Nephron progenitor cell (in vitro differentiated cells): Measurements from ENCODE around the gene COL5A1.

Source experiments
- DNase-seq: peaks from one replicate; pipeline ENCODE4 v3.0.0; 2021
- H3K27ac Mint-ChIP-seq: 2 replicates; pipeline ENCODE4 v1.8.0; 2021; ENCODE audit warnings: mild to moderate bottlenecking, moderate library complexity, mixed read lengths
- H3K27me3 Mint-ChIP-seq: 2 replicates; pipeline ENCODE4 v1.8.0; 2021; ENCODE audit warnings: mild to moderate bottlenecking, low read depth, mixed read lengths; ENCODE audit not compliant: poor library complexity
- H3K36me3 Mint-ChIP-seq: 2 replicates; pipeline ENCODE4 v1.8.0; 2021; ENCODE audit warnings: low read depth, mixed read lengths
- H3K4me1 Mint-ChIP-seq: 2 replicates; pipeline ENCODE4 v1.8.0; 2021; ENCODE audit warnings: mixed read lengths
- H3K4me3 Mint-ChIP-seq: 2 replicates; pipeline ENCODE4 v1.8.0; 2021; ENCODE audit warnings: mild to moderate bottlenecking, moderate library complexity, mixed read lengths
- H3K9me3 Mint-ChIP-seq: 2 replicates; pipeline ENCODE4 v1.8.0; 2021; ENCODE audit warnings: mild to moderate bottlenecking, moderate library complexity, mixed read lengths
- CTCF ChIP-seq: fragments of 200-600 bp; sonication (generic); IDR thresholded peaks from 2 replicates; pipeline ENCODE4 v1.5.0; 2021; ENCODE audit warnings: antibody characterized with exemption

COL5A1 gene

GRCh38 chr9:134736791-134737497 lies 95.3 kb downstream of the COL5A1 start:
- H3K4me1 Mint-ChIP-seq = peaks cover 19% of the 10 kb centered on the region
- H3K27ac Mint-ChIP-seq = no peak overlapping the region
- peaks cover 2% of the 10 kb centered on the region for H3K27me3 Mint-ChIP-seq
- no peaks in the 10 kb centered on the region for H3K9me3 Mint-ChIP-seq
- peaks cover 12% of the 10 kb centered on the region for H3K36me3 Mint-ChIP-seq
- H3K4me3 Mint-ChIP-seq = no peak overlapping the region
- DNase-seq = no peak
- no peak for TF ChIP-seq CTCF

GRCh38 chr9:134737842-134738580 lies 96.4 kb downstream of the COL5A1 start:
- Mint-ChIP-seq H3K9me3 (no peaks in the 10 kb centered on the region), H3K4me3 (no peak overlapping the region), H3K27me3 (peaks cover 2% of the 10 kb centered on the region), H3K36me3 (peaks cover 5% of the 10 kb centered on the region), H3K4me1 (peaks cover 13% of the 10 kb centered on the region), H3K27ac (no peak overlapping the region)
- no peak for TF ChIP-seq CTCF
- DNase-seq = no peak

GRCh38 chr9:134738869-134739659 lies 97.5 kb downstream of the COL5A1 start:
- Mint-ChIP-seq H3K4me1 (peaks cover 9% of the 10 kb centered on the region), H3K9me3 (no peaks in the 10 kb centered on the region), H3K27ac (no peak overlapping the region), H3K4me3 (no peak overlapping the region), H3K36me3 (peaks cover 5% of the 10 kb centered on the region), H3K27me3 (peaks cover 2% of the 10 kb centered on the region)
- peak; percentile 86 for DNase-seq
- peak; percentile 92 for TF ChIP-seq CTCF

- Mint-ChIP-seq H3K4me3 (no peak overlapping the region), H3K27ac (peak overlapping the region; percentile 33)
- no peak for TF ChIP-seq CTCF
Measured at GRCh38 chr9:134739660-134739968, 98.0 kb downstream of the COL5A1 start.

GRCh38 chr9:134740071-134740470 lies 98.5 kb downstream of the COL5A1 start:
- DNase-seq = no peak
- Mint-ChIP-seq H3K4me3 (no peak overlapping the region), H3K27ac (no peak overlapping the region), H3K4me1 (peaks cover 9% of the 10 kb centered on the region), H3K27me3 (peaks cover 2% of the 10 kb centered on the region), H3K36me3 (peaks cover 5% of the 10 kb centered on the region), H3K9me3 (no peaks in the 10 kb centered on the region)
- no peak for TF ChIP-seq CTCF

More at GRCh38 chr9:134739660-134739968, 98.0 kb downstream of the COL5A1 start:
- no peak for DNase-seq
- Mint-ChIP-seq H3K36me3 (peaks cover 5% of the 10 kb centered on the region), H3K27me3 (peaks cover 2% of the 10 kb centered on the region), H3K9me3 (no peaks in the 10 kb centered on the region), H3K4me1 (peaks cover 9% of the 10 kb centered on the region)
